VCaP (cell line): Measurements from ENCODE around the gene MFAP5.

ENCODE experiments used
- H3K27ac ChIP-seq: fragments of 450-650 bp; 2 replicates; pipeline ENCODE4 v1.5.1; 2017
- CTCF ChIP-seq: fragments of 450-650 bp; conservative IDR thresholded peaks from 2 replicates; pipeline ENCODE4 v1.5.1; 2017; ENCODE audit warnings: mild to moderate bottlenecking, moderate library complexity

MFAP5 gene

GRCh38 chr12:8687846-8688601 lies 25.4 kb upstream of the MFAP5 start:
- peak overlapping the region; percentile 37 for H3K27ac ChIP-seq
- TF ChIP-seq CTCF = no peak

DNA sequence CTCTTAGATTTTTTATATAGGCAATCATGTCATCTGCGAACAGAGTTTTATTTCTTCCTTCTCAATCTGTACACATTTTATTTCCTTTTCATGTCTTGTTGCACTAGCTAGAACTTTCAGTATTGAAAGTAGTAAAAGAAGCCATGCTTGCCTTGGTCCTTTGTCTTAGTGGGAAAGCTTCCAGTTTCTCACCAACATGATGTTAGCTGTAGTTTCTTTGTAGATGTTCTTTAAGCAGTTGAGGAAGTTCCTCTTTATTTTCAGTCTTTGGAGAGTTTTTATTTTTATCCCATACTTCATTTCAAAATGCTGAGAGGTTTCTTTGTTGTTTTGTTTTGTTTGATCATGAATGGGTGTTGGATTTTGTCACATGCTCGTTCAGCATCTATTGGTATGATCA lies 22.4 kb upstream of the MFAP5 start:
- no peak overlapping the region for H3K27ac ChIP-seq

DNA sequence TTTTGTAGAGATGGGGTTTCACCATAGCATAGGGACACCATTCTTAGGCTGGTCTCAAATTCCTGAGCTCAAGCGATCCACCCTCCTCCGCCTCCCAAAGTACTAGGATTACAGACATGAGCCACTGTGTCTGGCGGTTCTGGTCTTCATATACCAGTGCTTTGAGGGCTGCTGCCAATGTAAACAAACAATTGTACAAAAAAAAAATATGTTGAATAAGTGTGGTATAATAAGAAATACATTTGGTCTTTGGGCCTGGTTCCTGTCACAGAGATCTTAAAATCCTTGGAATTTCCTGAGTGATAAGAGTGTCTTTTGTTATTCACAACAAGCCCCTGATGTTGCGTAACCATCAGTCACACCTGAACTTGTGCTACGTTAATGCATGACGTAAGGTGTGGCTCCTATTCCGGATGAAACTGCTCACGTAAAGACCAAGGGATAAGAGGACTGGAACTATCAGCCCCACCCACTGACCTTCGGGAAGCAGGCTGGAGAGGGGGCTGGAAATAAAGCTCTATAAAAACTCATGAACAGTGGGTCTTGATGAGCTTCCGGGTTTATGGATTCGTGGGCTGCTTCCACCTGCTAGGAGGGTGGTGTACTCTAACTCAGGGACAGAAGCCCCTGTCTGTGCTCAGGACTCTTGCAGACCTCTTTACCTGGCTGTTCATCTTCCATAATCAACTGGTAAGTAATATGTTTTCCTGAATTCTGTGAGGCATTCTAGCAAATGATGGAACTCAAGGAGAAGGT lies 18.7 kb upstream of the MFAP5 start:
- H3K27ac ChIP-seq = 0 out of 2 replicates have a peak overlapping the region, but pooled peaks have one; percentile 10
- no peak for TF ChIP-seq CTCF

More for the DNA sequence above, 22.4 kb upstream of the MFAP5 start:
- no peak for TF ChIP-seq CTCF

DNA sequence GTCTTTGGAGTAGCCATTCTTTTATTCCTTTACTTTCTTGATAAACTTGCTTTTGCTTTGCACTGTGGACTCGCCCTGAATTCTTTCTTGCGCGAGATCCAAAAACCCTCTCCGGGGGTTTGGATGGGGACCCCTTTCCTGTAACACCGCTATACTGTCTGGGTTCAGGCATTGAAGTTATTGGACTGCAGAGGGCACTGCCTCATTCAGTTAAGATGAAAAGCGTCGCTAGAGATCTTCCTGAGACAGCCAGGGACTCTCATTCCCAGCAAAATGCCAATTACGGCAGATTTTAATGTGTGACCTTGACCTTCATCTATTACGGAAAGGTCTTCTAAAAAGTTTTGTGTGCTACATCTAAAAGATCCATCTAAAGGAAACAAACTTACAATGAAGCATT lies 17.9 kb upstream of the MFAP5 start:
- H3K27ac ChIP-seq = no peak overlapping the region

DNA sequence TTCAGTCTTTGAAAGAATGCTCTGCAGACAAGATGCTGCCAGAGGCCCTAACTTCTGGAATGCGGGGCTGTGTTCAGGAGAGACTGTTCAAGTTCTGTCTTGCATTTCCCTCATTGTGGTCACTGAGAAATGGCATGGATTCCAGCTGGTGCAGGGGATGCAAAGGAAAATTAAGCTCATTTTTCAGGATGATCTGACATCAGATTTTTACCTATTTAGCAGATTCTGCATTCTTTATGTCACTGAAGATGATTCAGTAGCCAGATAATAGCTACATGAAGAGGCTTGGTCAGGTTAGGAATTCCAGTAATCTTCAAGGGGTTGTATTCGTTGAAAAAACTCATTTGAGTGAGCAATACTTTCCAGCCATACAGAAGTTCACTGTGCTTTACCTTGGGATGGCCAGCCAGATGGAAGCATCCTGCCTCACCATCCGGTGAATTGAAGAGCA lies 16.1 kb upstream of the MFAP5 start:
- TF ChIP-seq CTCF = no peak
- no peak overlapping the region for H3K27ac ChIP-seq

More for the DNA sequence above, 17.9 kb upstream of the MFAP5 start:
- peak; percentile 46 for TF ChIP-seq CTCF

DNA sequence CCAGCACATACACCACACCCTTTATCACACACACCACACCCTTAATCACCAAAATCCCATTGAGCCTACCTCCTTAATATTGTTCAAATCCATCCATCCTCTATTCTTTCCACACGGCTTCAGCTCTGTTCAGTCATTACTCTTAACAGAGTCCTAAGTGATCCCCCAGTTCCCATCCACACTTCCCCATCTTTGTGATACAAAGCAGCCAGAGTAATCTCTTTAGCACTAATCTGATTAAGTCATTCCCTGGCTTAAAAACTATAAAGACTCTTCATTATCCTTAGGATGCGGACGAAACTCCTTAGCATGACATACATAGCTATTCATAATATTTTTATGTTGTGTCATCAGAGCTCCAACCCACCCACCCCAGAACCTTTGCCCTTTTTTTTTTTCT lies 14.7 kb upstream of the MFAP5 start:
- TF ChIP-seq CTCF = no peak
- no peak overlapping the region for H3K27ac ChIP-seq

DNA sequence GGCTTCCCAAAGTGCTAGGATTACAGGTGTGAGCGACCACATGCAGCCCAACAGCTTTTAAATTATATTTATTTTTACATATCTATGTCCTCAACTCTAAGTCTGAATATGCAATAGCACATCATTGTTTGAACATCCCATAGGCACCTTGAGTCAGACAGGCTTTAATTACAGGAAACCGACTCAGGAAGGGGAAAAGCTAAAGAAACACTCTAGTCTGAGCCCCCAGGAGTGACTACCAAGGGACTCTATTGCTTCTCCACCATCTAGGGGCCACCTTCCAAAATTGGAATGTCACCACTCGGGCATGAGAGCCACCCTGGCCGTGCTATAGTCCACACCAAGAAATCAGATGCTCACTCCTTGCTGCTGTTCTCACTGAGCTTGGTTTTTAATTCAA lies 14.0 kb upstream of the MFAP5 start:
- no peak for TF ChIP-seq CTCF
- no peak overlapping the region for H3K27ac ChIP-seq
